GM12873 (cell line): ENCODE results near the gene TRIM15.

Experiments
- TF ChIP-seq, protein P1 (sequence below): IDR thresholded peaks from 2 replicates; pipeline ENCODE4 v1.5.1; 2012; ENCODE audit warnings: low read depth, mild to moderate bottlenecking, moderate library complexity, low read length, control low read depth; ENCODE audit not compliant: insufficient read depth; ENCODE audit errors: missing control alignments

TRIM15 gene

DNA sequence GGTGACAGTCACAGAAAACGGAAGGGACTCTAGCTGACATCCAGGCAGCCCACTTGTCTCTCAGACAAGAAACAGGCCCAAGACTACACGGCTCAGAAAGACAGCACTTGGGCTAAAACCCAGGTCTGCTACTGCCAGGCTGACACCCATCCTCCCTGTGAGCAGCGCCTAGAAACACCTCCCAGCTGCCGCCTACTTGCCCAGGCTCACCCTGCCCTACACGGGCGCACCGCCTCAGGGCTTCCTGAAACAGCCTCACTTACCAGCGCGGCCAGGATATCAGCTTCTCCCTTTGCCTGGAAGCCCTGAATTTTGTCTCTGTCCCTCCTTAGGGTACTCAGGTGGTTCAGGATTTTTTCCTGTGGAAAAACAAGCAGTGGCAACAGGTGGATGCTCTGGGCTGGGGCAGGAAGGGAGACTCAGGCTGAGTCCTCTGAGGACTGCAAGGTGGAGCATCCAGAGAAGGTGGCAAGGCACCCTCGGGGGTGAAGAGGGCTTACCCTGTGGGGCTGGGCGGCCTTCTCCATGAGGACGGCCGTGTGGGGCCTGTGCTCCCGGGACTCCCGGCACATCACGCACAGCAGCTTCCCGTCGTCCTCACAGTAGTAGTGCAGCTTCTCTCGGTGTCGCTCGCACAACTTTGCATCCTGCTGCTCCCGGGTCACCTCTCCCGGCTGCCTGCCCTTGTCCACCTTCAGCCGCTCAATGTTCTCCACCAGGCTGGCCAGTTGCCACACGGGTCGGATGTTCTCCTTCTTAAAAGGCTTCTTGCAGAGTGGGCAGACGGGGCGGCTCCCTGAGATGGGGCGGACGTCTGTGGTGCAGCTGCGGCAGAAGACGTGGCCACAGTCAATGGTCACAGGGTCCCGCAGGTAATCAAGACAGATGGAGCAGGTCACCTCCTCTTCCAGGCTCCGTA lies 35.1 kb downstream of the TRIM15 start:
- TF ChIP-seq, protein P1, sequence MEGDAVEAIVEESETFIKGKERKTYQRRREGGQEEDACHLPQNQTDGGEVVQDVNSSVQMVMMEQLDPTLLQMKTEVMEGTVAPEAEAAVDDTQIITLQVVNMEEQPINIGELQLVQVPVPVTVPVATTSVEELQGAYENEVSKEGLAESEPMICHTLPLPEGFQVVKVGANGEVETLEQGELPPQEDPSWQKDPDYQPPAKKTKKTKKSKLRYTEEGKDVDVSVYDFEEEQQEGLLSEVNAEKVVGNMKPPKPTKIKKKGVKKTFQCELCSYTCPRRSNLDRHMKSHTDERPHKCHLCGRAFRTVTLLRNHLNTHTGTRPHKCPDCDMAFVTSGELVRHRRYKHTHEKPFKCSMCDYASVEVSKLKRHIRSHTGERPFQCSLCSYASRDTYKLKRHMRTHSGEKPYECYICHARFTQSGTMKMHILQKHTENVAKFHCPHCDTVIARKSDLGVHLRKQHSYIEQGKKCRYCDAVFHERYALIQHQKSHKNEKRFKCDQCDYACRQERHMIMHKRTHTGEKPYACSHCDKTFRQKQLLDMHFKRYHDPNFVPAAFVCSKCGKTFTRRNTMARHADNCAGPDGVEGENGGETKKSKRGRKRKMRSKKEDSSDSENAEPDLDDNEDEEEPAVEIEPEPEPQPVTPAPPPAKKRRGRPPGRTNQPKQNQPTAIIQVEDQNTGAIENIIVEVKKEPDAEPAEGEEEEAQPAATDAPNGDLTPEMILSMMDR = no peak

DNA sequence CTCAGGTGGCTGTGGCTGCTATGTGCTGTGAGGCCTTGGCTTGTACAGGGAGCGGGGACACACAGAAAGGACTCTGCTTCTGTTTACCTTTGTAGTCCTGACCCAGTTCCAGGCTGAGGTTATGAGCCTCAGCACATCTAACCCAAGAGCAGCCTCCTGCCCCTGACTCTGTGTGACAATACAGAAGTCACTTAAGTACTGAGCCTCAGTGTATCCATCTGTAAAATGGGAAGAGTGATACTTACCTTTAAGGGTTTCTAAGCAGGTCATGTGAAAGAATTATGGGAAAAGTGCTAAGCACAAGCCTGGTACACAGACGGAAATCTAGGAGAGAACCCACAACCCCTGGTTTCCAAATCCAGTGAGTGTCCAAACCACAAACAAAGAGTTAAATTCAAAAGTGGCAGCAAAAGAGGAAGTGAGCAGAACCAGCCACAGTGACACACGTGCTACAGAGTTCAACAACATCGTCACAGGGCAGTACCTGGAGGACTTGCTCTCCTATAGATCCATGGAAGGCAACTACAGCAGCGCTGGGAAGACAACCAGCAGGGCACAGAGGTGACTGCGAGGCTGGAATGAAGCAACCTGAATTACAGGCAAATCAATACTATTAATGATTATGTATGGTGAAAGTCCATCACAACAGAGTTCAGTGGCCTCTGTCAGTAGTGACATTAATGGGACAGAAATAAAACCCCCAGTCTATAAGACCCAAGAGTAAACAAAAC lies 37.4 kb downstream of the TRIM15 start:
- TF ChIP-seq, protein P1 = no peak

DNA sequence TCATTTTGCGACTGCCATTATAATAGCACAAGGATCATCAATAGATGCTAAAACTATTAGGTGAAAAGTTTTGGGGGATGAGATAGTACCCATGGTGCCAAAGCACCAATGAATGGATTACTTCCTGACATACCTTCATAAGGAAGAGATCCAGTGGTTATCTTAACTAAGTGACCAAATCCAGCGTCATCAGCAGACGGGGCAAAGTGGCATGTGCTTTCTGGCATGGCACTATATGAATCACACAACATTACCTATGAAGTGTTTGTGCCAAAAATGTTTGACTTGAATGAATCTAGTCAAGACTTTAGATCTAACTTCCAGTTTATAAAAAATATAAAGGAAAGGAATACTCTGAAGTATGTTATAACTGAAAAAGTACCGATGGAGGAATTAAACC lies 39.0 kb downstream of the TRIM15 start:
- TF ChIP-seq, protein P1 = no peak

DNA sequence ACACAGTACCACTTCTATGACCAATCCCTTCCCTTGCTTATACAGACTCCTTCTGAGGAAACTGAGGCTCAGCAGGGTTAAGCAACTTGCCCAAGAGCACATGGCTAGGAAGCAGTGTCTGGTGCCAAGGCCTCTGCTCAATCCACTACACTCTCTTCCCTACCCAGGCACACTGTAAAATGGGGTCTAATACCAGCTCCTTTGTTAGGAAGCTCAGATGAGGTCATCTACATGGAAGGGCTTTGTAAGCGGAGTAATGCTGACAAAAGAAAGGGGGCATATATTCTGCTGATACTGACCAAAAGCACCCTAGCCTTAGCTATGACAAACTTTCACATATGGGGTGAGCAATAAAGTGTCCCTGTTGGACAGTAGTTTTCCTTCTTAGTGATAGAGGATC lies 40.8 kb downstream of the TRIM15 start:
- TF ChIP-seq, protein P1 = no peak

DNA sequence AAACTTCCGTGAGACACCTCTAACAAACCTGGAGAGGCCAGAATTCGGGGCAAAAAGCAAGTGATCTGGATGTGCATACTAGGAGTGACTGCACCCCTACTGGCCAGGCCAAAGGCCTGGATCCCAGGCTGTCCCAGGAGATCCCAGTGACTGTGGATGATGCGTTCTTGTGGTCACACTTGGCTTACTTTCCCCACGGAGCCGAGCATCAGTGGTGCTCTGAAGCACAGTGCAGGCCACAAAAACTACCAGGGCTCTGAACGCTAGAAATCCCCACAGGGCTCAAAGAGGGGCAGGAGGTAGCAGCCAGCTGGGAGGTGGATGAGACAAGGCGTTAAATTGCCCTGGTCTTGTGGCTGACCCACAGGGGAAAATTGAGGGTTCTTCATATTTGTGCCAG lies 42.8 kb downstream of the TRIM15 start:
- TF ChIP-seq, protein P1 = no peak

DNA sequence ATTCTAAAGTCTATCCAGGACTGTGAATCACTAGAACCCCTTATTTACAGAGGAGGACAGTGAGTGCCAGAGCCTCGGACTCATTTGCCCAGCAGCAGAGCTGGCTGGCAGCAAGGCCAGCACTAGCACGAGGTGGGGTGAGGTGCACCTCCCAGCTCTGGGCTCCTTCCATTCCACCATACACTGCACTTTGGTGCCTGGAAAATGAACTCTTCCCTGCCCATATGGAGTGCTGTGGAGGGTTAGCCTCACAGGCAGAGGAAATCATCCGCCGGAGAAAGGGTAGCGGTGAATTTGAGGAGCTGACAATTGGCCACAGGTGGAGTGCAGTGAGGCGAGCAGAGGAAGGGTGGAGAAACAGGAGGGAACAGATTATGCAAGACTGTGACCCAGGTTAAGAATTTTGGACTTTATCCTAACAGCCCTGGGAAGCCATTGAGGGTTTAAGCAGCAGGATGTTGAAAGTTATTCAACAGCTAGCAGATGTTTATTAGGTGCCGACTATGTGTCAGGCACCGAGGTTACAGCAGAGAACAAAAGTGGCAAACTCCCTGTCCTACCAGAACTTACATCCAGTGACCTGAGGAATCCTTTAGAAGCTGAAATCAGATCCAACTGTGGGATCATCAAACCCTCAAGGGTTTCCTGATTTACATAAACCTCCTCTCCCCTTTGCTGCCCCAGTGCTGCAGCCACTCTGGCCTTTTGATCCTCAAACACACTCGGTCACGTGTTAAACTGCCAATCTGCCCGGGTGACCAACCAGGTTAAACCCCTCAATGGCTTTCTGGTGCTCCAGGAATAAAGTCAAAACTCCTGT lies 43.7 kb downstream of the TRIM15 start:
- TF ChIP-seq, protein P1 = no peak
